Measurements from ENCODE around the gene VTN.

GRCh38 chr17:28344435-28344901 lies 25.6 kb downstream of the VTN start:
- no peak for TF ChIP-seq CTCF (IDR thresholded peaks at IDR 0.05)
- TF ChIP-seq EZH2 (IDR thresholded peaks at IDR 0.05; ENCODE audit: borderline replicate concordance, insufficient read depth, low read depth, low read length, poor library complexity, severe bottlenecking): no peak
